NCI-H524 (cell line): Measurements from ENCODE around the gene RNU1-2.
"Not testable (repeated sequence)": the region's sequence is repeated elsewhere in the genome, so short reads cannot be mapped to it uniquely, and the experiment has no call there.

Experiments used
- DNase-seq, 2 experiments: peaks; one replicate each; lab custom pipeline; 2025; lab: John Stamatoyannopoulos, UW

Gene RNU1-2

DNA sequence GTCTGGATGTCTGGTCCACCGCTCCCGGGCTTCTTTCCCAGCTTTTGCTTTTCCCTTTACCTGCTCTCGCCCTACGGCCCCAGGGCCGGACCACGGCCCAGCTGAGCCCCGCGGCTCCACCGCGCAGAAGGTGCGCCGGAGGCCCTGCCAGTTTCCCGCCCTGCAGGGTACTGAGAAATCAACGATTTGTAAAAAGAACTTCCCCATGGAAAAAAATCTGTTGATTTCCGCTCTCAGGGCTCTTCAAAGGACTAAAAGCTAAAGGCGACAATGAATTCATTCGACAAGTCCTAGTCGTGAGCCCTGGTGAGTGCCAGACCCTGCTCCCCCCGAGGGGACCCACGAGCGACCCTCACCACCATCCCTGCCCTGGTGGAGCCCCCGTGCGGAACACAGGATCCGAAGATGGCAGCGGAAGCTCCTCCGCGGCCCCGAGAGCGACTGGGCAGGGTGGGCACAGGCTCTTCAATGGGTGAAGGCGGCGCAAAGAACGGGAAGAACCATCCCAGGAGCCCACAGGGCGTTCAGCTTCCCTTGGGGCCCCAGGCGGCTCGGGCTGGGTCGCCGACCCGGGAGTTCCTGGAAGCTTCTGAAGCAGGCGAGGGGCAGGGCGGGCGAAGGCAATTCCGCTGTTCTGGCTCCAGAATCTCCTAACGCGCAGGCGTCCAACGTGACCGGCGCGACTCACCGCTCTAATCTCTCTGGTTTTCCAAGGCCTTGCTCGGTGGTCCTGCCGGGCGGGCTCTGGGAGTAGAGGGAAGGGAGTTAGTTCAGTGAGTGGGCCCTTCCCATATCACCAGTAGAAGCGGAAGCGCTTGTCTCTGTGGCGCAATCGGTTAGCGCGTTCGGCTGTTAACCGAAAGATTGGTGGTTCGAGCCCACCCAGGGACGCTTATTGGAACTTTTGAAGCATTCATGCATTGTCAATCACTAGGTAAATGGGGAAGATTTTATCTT is 6.6 kb upstream of the RNU1-2 start:
- no peak for DNase-seq

DNA sequence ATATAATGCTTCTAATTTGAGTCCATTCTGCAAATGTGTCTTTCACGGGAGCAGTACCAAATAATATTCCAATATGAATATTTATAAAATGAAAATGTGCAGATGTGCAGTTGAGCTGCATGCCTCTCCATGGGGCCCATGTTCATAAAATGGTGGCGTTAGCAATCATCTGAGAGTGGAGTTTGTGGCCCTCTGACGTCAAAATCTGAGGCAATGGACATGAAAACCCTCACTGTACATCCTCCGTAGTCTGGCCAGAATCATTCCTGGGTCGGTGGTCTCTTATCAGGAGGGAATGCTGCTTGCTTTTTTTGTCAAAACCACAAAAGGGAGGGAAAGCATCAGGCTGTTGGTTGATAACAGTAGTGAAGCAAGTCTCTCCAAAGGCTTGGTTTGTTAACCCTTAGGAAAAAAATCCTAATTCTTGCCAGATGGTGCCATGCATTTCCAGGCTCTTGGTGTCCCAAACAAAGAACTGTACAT is 5.2 kb upstream of the RNU1-2 start:
- peak in 1 of 2 experiments; percentile 47 for DNase-seq

DNA sequence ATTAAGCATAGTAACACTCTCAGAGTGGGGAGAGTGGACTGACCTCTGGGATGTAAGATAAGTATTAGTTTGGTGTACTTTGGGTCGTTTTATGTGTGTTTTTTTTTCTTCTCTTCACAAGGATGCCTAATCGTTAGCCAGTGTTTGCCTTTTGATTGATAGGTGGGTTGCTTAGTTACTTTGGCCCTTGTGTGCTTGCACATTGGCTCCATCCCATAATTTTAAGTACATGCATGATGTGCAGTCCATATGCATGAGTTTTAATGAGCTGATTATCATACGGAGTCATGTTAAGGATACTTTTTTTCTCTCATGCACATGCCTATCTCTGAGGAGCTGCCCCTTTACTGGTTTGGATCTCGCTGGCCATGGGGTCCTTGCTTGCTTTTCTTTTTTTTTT is 4.7 kb upstream of the RNU1-2 start:
- peak in 1 of 2 experiments; percentile 45 for DNase-seq

DNA sequence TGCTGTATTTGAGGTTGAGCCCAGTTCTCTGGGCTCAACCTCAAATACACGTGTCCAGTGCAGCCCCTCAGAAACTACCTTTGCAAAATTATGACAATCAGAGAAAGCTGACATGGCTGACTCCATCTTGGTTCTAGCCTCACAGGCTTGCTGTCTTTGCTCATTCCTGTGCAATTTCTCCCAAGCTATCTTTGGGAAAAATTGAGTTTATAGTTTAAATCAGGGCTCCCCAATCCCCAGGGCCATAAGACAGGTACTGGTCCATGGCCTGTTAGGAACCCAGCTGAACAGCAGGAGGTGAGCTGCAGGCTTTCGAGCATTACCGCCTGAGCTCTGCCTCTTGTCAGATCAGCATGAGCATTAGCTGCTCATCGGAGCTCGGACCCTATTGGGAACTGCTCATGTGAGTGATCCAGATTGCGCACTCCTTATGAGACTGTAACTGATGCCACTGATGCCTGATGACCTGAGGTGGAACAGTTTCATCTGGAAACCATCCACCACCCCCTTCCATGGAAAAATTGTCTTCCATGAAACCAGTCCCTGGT is 2.7 kb upstream of the RNU1-2 start:
- DNase-seq: not testable (repeated sequence)

DNA sequence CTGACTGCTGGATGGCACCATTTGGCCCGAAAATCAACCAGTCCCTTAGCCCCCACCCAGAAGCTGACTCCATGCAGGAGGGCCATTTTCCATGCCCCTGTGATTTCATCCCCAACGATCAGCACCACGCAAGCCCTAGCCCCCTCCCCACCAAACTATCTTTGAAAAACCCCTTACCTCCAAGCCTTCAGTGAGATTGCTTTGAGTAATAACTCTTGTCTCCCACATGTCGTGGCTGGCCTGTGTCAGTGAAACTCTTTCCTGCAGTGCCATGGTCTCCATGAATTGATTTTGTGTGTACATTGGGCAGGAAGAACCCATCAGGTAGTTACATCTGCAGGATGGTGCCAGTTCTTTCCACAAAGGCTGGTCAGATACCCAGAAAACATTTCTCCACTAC is 2.0 kb upstream of the RNU1-2 start:
- not testable (repeated sequence) for DNase-seq

DNA sequence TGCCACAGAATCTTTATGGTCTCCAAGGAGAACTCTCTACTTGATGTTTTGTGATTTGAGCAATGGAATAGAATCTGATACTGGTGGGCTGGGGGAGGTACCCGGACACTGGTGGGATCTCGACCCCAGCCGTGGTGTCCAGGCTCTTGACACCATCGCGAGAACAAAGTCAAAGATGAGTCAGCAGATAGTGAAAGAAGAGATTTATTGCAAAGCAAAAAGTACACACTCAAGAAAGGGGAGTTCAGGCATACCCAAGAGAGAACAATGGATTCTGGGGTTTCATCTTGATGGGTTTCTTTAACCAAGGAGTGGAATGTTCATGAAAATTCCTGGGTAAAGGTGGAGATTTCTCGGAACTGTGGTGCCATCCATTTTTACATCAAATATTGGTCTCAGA is 1.4 kb upstream of the RNU1-2 start:
- DNase-seq: not testable (repeated sequence)

DNA sequence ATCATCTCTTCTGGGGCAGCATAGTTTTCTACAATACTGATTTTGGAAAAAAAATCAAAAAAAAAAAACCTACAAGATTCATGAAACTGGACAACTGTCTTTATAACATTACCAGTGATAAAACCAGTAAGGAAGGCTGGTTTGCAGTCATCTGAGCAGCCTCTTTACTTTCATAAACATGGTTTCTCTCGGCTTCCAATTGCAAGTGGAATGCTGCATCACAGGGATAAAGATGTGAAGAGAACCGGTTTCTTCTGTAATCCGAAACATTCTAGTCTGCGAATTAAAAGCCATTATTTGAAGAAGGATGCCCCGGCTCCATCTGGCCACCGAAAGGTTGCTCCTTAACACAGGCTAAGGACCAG is 565 bp upstream of the RNU1-2 start:
- DNase-seq: not testable (repeated sequence)

DNA sequence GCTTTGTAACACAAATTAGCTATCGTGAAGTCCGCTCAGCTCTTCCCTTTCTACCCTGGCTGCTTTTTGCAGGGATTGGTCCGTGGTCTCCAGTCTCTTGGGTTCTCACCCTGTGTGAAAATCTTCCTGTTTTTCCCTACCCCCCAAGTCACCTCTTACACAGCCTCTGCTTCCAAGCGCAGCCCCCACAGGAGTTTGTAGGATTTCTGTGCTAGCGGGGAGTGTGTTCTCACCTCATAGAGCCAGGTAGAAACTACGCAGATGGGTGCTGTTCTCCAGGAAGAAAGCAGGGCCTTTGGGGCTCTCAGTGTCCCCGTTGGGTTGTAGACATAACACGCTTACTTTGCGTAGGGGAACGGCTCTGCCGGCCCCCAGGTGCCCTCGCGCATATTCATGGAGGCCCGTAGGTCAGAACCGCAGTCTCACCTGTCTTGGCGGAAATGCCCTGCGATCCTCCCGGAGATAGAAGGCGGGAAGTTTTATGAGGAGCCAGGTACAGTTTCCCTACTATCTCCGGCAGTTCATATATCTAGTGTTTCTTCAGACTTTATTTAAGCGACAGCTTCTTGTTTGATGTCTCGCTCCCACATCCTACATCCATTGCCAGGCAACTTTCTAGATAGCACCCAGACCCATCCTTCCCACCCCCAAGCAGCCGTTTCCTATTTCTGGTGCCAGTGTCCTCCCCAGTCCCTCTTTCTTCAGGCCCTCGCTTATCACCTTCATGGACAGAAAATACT is 706 bp downstream of the RNU1-2 start:
- DNase-seq: peak; percentile 37 to 43

DNA sequence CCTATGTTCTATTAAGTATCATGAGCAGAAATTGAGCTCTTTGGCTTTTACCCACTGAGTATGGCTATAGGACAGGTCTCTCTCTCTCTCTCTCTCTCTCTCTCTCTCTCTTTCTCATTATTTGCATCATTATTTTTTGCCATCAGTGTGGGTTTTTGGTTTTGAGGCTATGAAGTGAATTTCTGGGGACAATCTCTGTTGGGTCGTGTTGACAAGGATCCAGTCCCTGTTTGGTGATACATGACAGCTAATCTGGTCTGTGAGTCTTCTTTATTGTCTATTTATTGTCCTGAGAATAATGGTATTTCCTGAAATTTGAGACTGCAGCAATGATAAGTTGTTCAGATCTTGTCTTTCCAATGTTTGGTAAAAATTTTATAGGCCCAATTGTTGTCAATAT is 1.9 kb downstream of the RNU1-2 start:
- DNase-seq: not testable (repeated sequence)

DNA sequence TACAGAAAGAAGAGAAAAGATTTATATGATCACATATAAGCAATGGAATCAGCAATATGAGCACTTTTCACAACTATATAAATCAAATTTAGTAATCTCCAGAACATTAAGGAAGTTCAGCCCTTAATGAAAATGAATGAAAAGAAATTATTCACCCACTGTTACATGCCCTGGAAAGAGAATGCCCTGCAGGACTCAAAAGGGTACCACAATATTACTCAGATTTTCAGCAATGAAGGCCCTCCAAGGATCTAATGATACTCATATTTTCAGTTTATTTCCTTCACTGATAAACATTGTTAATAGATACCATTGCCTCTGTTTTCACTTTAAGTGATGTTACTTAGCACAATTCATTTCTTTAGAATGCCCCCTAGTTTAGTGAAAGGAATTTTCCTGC is 2.5 kb downstream of the RNU1-2 start:
- DNase-seq: not testable (repeated sequence)

DNA sequence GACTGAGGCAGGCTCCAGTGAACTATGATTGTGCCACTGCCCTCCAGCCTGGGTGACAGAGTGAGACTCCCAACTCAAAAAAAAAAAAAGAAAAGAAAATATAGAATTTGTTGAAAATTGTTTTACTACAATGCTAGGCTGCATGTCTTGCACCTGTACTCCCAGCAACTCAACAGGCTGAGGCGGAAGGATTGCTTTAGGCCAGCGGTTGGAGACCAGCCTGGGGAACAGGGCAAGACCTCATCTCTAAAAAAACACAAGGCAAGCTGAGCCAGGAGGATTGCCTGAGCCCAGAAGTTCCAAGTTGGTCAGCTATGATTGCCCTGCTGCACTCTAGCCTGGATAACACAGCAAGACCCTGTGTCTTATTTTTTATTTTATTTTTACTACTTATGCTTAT is 3.2 kb downstream of the RNU1-2 start:
- not testable (repeated sequence) for DNase-seq

DNA sequence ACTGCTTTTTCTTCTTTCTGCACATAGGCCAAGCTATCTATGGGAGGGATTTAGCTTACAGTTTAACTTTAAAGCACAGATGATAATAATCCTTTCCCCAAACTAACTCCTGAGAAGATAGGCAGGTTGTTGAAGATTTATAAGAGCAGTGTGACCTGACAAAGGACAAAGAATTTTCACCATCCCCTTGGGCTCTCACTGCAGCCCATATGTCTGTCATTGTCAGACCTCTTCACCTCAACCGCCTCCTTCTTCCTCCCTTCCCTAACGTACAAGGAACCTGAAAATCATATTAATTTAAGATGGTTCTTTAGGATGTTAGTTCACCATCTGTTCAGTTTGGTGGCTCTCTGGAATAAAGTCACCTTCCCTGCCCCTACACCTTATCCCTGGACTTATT is 5.0 kb downstream of the RNU1-2 start:
- DNase-seq: peak in 1 of 2 experiments; percentile 74

DNA sequence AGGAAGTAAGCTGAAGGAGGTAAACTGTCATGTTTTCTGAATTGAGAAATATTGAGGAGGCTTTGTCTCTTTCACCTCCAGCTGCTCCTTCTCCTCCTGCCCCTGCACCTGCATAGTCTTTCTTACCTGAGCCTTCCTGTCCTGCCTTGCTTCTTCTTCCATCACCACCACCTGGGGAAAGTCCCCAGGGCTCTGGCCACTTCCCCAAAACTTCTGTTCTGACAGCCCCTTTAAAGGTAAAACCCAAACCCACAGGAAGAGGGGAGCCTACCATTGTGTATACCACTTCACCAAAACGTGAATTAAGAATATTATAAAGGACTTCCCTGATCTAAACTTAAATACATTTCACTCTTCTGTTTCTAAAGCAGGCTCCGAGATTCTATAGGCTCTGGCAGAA is 5.6 kb downstream of the RNU1-2 start:
- DNase-seq: not testable (repeated sequence)

DNA sequence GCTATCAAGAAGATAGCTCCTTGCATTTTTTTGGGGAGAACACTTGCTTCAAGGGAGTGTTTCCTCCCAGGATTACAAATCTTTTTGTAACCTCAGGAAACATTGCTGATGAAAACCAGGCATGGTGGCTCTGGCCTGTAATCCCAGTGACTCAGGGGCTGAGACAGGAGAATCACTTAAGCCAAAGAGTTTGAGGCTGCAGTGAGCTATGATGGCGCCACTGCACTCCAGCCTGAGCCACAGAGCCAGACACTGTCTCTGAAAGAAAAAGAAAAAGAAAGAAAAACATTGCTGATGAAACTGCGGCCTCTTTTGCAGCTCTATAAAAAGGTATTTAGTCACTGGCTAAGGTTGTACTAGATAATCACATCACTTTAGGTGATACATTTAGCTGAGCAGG is 7.3 kb downstream of the RNU1-2 start:
- DNase-seq: peak in 1 of 2 experiments; percentile 18

DNA sequence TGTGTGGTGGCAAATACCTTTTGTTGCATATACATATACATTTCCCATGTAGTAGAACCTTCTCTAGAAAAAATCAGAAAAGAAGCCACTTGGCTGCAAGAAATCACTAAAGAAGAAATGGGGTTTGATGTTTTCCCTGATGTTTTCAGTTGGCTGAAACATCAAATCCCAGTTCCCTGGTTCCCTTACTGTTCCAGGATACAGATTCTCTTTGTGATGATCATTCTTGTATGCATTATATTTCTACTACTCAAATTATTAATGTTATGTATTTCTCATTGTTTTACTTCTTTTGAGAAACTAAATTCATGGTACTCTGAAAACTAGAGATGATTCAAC is 7.6 kb downstream of the RNU1-2 start:
- DNase-seq: no peak

DNA sequence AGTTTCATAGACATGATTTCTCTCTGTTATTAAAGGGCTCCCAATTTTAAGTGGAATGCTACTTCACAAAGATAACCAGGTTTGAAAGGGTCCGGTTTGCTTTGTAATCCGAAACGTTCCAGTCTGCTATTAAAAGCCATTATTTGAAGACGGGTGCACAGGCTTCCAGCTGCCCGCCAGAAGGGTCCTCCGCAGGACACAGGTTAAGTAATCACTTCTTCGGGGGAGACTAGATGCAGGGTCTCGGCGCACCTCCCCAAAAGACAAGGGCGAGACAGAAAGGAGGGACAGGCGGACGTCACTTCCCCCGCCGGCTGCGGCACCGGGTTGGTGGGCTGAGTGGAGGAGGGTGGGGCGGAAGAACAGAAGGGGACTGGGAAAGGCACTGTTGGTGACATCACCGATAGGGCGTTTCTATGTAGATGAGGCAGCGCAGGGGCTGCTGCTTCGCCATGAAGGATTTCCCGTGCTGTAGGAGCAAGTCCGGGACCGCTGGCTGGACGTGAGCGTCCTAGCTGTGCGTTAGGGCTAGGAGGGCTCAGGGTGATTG is 8.9 kb downstream of the RNU1-2 start:
- peak; percentile 96 for DNase-seq

DNA sequence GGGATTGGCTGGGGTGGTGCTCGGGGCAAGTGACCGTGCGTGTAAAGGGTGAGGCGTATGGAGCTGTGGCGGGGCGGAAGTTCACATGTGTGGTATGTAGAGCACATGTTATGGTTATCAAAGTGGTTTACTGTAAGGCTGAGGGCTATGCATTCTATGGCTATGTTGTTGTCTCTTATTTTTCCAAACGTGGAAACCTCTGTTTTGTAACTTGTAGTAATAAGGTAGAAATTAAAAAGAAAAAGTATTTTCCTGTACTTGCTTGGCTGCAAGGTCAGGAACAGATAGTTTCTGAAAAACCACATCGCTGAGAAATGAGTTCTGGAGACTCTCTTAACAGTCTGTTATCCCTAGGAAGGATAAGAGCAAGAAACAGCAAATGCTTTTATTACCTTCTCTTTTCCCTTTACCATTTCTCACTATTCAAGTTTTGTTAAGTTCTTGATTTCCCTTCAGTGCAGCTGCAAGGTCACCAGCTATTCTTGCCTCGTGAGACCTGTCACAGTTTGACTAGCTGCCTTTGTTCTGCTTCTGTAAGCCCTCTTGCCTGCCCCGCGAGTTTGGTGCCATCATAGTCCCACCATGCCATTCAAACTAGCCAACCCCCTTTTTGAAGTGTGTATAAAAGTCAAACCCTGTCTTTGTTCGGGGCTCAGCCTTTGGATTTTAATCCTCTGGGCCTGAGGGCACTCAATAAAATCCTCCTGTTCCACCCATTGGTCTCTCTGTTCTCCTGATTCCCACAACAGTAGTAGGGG is 9.5 kb downstream of the RNU1-2 start:
- DNase-seq: peak; percentile 65 to 83

DNA sequence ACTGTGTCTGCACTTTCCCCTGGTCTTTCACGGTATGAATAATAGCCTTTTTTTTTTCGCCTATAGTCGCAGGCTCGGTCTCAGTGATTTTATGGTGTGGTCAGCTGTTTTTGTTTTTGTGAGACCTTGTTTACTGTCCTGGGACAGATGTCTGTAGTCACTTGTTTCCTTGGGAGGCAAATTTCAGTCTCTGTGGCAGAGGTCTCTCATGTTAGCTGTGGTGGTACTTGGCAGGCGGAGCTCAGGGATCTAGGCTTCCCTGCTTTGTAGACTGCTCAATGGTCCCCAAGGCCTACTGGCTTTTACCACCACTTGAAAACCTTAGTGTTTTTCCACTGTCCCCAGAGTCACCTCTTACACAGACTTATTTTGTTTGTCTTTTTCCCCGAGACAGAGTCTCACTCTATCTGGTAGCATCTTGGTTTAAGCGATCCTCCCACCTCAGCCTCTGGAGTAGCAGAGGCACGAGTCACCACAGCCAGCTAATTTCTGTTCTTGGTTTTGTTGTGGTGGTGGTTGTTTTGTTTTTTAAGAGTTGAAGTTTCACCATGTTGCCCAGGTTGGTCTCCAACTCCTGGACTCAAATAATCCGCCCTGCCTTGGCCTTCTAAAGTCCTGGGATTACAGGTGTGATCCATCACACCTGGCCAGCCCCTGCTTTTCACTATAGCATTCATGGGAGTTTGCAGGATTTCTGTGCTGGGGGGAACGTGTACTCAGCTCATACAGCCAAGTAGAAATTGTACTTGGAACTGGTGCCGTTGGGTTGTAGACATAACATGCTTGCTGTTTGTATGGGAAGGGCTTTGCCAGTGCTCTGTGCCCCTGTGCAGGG is 10.3 kb downstream of the RNU1-2 start:
- no peak for DNase-seq

DNA sequence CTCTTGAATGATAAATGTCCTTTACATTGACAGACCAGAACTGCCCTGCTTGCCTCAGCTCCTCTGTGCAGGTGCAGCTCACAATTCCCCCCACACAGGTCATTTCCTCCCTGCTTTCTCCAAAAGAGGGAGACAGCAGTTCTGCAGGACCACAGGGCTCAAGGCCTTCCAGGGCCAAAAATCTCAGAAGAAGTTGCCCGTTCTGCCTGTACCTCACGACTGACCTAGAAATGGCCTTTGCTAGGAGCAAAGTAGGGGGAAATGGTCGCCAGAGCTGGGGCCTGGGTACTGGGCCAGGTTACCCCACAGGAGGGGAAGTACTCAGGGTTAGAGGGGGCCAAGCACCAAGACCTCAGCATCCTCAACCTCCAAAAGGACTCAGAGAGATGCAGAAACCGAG is 11.1 kb downstream of the RNU1-2 start:
- no peak for DNase-seq

DNA sequence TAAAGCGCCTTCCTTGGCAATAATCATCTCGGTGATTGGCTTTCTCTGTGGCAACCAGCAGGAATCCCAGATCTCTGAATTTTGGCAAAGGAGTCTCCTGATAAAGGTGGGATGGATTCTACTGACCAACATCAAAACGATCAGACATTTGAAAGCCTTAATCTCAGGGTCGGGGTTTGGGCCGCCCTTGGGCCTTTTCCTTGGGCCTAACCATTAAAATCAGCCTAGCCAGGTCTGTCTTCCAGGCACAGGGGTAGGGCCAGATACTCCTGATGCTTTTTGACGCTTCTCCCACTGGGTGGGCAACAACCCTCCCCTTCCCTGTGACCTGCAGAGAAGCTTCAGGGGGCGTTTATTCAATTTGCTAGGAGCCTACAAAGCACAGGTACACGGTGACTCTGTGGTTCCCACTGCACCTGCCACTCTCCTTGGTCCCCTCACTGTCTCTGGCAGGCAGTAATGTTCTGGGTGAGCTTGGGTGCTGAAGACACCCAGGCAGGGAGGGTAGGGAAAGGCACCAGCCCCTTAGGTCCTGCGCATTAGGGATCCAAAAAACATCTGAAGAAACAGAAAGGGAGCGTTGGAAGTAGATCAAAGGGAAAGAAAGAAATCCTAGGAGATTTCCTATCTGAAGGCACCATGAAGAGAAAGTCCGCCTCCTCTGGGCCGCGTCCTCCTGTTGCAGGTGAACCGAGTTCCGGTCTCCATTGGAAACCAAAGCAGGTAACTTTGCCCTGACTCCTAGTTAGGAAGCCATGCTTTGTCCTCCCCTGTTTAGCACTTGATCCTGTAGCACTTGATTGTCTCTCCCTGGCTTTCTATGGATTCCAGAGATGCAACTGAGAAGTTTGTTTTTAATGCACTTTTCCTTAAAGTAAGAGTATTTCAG is 12.3 kb downstream of the RNU1-2 start:
- DNase-seq: no peak
